OCI-LY1 (cell line): Measurements from ENCODE around the gene TSPAN8.
A peak's percentile ranks its signal among the peaks of the same experiment; 100 is the strongest.

Experiments
- H2AFZ ChIP-seq: fragments of 200-600 bp; sonication (generic), shearing (Covaris generic); 2 replicates; pipeline ENCODE4 v1.6.0; 2014; ENCODE audit warnings: antibody characterized with exemption, mild to moderate bottlenecking, low read length
- H3F3A ChIP-seq: fragments of 200-600 bp; sonication (generic), shearing (Covaris generic); 2 replicates; pipeline ENCODE4 v1.6.0; 2014; ENCODE audit warnings: mild to moderate bottlenecking, antibody characterized with exemption, low read length, moderate library complexity; ENCODE audit not compliant: insufficient read depth
- H3K27ac ChIP-seq: fragments of 200-600 bp; sonication (generic); 2 replicates; pipeline ENCODE4 v1.5.1; 2014; ENCODE audit warnings: low read length, mixed run types, mild to moderate bottlenecking, low read depth; ENCODE audit not compliant: poor library complexity, severe bottlenecking
- H3K27me3 ChIP-seq: fragments of 200-600 bp; sonication (generic); 2 replicates; pipeline ENCODE4 v1.6.0; 2014; ENCODE audit warnings: antibody characterized with exemption, mild to moderate bottlenecking, low read length, moderate library complexity; ENCODE audit not compliant: insufficient read depth
- H3K36me3 ChIP-seq: fragments of 200-600 bp; sonication (generic); 2 replicates; pipeline ENCODE4 v1.6.1; 2014; ENCODE audit warnings: mild to moderate bottlenecking, antibody characterized with exemption, low read length, moderate library complexity, mixed read lengths; ENCODE audit not compliant: insufficient read depth
- H3K4me1 ChIP-seq: fragments of 200-600 bp; sonication (generic); 2 replicates; pipeline ENCODE4 v1.5.1; 2014; ENCODE audit warnings: mild to moderate bottlenecking, low read length, moderate library complexity; ENCODE audit not compliant: insufficient read depth, severe bottlenecking
- H3K4me2 ChIP-seq: fragments of 200-600 bp; sonication (generic), shearing (Covaris generic); 2 replicates; pipeline ENCODE4 v1.6.1; 2014; ENCODE audit warnings: low read length
- H3K4me3 ChIP-seq: fragments of 200-600 bp; sonication (generic); 2 replicates; pipeline ENCODE4 v1.5.1; 2014; ENCODE audit warnings: low read length, low read depth, mild to moderate bottlenecking, mixed read lengths; ENCODE audit not compliant: poor library complexity, severe bottlenecking
- H3K79me2 ChIP-seq: fragments of 200-600 bp; shearing (Covaris generic); 2 replicates; pipeline ENCODE4 v1.6.1; 2016; ENCODE audit warnings: mixed run types, low read length, mixed read lengths; ENCODE audit not compliant: insufficient read depth
- H3K9ac ChIP-seq: fragments of 200-600 bp; sonication (generic), shearing (Covaris generic); 2 replicates; pipeline ENCODE4 v1.6.1; 2014; ENCODE audit warnings: mild to moderate bottlenecking, low read length, mixed read lengths
- H3K9me2 ChIP-seq: fragments of 200-600 bp; sonication (generic), shearing (Covaris generic); 2 replicates; pipeline ENCODE4 v1.6.1; 2014; ENCODE audit warnings: low read depth, mild to moderate bottlenecking, low read length, mixed read lengths
- H3K9me3 ChIP-seq: fragments of 200-600 bp; shearing (Covaris generic); 2 replicates; pipeline ENCODE4 v1.6.1; 2014; ENCODE audit warnings: low read length, mixed read lengths
- H4K20me1 ChIP-seq: fragments of 200-600 bp; sonication (generic), shearing (Covaris generic); 2 replicates; pipeline ENCODE4 v1.6.0; 2016; ENCODE audit warnings: mild to moderate bottlenecking, low read length; ENCODE audit not compliant: insufficient read depth
- CTCF ChIP-seq: fragments of 200-600 bp; sonication (generic), shearing (Covaris generic); IDR thresholded peaks from 2 replicates; pipeline ENCODE4 v1.5.1; 2017; ENCODE audit warnings: mild to moderate bottlenecking, antibody characterized with exemption, low read length, moderate library complexity, mixed read lengths
- EZH2 ChIP-seq: fragments of 200-600 bp; sonication (generic), shearing (Covaris generic); IDR thresholded peaks from 2 replicates; pipeline ENCODE4 v1.8.0; 2017; ENCODE audit warnings: borderline replicate concordance, mixed run types, mild to moderate bottlenecking, antibody characterized with exemption, low read length, moderate library complexity, mixed read lengths

Gene TSPAN8

GRCh38 chr12:71141378-71141926, 16.3 kb downstream of the TSPAN8 start:
- H3K4me2 ChIP-seq, result no peak overlapping the region
- no peaks in the 10 kb centered on the region for H3K36me3 ChIP-seq
- H3K79me2 ChIP-seq, result no peaks in the 10 kb centered on the region
- H3K27ac ChIP-seq, result no peak overlapping the region
- no peaks in the 10 kb centered on the region for H3K4me1 ChIP-seq
- no peaks in the 10 kb centered on the region for H3K27me3 ChIP-seq
- H4K20me1 ChIP-seq, result no peaks in the 10 kb centered on the region
- H3K9me2 ChIP-seq, result no peaks in the 10 kb centered on the region
- H3K9me3 ChIP-seq, result no peaks in the 10 kb centered on the region
- no peak for TF ChIP-seq EZH2
- H3K9ac ChIP-seq, result no peak overlapping the region
- no peak overlapping the region for H2AFZ ChIP-seq
- no peak overlapping the region for H3K4me3 ChIP-seq
- no peaks in the 10 kb centered on the region for H3F3A ChIP-seq

GRCh38 chr12:71139153-71139735, 18.6 kb downstream of the TSPAN8 start:
- Histone ChIP-seq H3K27ac (no peak overlapping the region), H3K36me3 (no peaks in the 10 kb centered on the region), H3K9ac (no peak overlapping the region), H3K4me3 (no peak overlapping the region), H3K9me2 (no peaks in the 10 kb centered on the region), H3K4me2 (no peak overlapping the region), H3F3A (no peaks in the 10 kb centered on the region), H3K27me3 (no peaks in the 10 kb centered on the region), H3K79me2 (no peaks in the 10 kb centered on the region), H4K20me1 (no peaks in the 10 kb centered on the region), H2AFZ (no peak overlapping the region), H3K4me1 (no peaks in the 10 kb centered on the region), H3K9me3 (no peaks in the 10 kb centered on the region)
- TF ChIP-seq CTCF (no peak), EZH2 (no peak)

- TF ChIP-seq CTCF (peak; percentile 27; the same call in 1 of the 2 replicates), EZH2 (no peak)
- H3K4me3 ChIP-seq, result no peak overlapping the region
- H3K4me2 ChIP-seq, result no peak overlapping the region
- no peaks in the 10 kb centered on the region for H3K79me2 ChIP-seq
- no peak overlapping the region for H2AFZ ChIP-seq
- no peaks in the 10 kb centered on the region for H3F3A ChIP-seq
- H3K9ac ChIP-seq, result no peak overlapping the region
- no peaks in the 10 kb centered on the region for H3K9me2 ChIP-seq
- no peaks in the 10 kb centered on the region for H3K9me3 ChIP-seq
- no peaks in the 10 kb centered on the region for H3K4me1 ChIP-seq
- H3K27me3 ChIP-seq, result no peaks in the 10 kb centered on the region
- H3K36me3 ChIP-seq, result no peaks in the 10 kb centered on the region
- H4K20me1 ChIP-seq, result no peaks in the 10 kb centered on the region
- no peak overlapping the region for H3K27ac ChIP-seq
These were observed 19.8 kb downstream of the TSPAN8 start for GRCh38 chr12:71138011-71138410.

- Histone ChIP-seq H3K4me3 (no peak overlapping the region), H3K36me3 (no peaks in the 10 kb centered on the region), H3K27me3 (no peaks in the 10 kb centered on the region), H3K79me2 (no peaks in the 10 kb centered on the region), H4K20me1 (no peaks in the 10 kb centered on the region), H3K9ac (no peak overlapping the region), H3K4me1 (no peaks in the 10 kb centered on the region), H3K9me2 (no peaks in the 10 kb centered on the region), H3F3A (no peaks in the 10 kb centered on the region), H3K27ac (no peak overlapping the region), H3K4me2 (no peak overlapping the region), H3K9me3 (no peaks in the 10 kb centered on the region), H2AFZ (no peak overlapping the region)
- TF ChIP-seq CTCF, result no peak
These were observed 22.0 kb downstream of the TSPAN8 start for GRCh38 chr12:71135812-71136176.
